ENCODE results near the gene KCNIP2.

KCNIP2 gene

DNA sequence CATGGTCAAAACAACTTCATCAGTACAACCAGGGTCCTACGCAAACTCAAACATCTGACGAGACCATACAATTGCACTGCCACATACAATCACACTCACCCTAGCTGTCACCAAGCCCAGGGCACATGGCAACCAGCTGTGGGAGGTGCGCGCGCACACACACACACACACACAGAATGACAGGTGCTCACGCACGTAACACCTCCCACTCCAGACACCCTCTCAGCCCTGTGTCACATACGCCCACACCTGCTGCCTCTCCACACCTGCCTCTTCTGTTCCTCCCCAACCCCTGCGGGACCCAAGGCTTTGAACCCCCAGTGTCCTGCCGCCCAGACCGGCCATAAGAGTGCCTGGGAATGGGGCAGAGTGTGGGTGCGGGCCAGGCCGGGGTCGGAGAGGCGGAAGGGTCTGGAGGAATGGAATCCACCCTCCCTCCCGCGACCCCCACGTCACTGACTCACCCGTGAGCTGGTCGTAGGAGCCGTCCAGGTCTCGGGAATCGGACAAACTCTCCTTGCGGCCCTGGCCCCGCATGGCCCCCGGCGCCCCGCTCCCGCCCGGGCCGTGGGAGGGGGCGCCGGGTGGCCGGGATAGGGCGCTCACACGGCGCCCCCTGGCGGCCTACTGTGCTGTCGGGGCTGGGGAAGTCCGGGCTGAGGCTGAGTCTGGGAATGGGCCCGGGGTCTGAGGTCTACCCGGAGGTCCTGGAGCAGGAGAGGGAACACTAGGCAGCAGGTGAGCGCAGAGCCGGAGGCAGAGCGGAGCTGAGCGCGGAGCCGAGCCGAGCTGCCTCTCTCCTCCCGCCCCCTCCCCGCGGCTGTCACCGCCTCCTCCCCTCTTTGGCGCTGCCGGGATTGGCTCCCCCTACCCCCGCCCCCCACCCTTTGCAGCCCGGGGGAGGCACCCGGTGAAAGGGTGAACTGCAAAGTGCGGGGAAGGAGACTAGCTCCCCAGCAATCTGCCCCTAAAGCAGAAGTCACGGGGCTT lies at the start of gene KCNIP2:
Gene KCNIP2, minus strand, starts transcription at position 769 of the 990 bp plus-strand sequence. Its CDS starts 232 bp downstream, at position 537.
- peak; percentile 77 for DNase-seq

DNA sequence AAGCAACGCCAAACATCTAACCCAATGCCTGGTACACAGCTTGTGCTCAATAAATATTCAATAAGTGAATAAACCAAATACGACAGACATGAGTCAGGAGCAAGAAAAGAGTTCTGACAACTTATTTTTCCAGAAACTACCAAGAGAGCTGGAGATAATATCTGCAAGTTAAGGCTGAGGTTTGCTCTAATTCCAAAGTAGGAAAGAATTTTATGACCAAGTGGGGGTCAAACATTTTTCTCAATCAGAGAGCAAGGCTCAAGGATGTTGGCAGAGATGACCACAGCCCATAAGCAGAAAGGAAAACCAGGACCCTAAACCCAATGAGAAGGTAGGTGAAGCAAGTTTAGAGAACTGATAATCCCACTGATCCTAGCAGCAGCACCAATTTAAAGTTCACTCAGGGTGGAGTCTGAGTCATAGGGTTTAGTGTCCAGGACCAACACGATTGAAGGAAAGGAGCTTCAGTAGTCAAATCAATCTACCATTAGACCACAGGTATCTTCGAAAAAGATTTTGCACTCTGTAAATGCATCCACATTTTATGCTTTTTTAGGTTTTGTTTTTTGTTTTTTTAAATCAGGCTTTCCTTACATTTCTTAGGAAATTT lies 49.3 kb upstream of the KCNIP2 start:
- DNase-seq: no peak

DNA sequence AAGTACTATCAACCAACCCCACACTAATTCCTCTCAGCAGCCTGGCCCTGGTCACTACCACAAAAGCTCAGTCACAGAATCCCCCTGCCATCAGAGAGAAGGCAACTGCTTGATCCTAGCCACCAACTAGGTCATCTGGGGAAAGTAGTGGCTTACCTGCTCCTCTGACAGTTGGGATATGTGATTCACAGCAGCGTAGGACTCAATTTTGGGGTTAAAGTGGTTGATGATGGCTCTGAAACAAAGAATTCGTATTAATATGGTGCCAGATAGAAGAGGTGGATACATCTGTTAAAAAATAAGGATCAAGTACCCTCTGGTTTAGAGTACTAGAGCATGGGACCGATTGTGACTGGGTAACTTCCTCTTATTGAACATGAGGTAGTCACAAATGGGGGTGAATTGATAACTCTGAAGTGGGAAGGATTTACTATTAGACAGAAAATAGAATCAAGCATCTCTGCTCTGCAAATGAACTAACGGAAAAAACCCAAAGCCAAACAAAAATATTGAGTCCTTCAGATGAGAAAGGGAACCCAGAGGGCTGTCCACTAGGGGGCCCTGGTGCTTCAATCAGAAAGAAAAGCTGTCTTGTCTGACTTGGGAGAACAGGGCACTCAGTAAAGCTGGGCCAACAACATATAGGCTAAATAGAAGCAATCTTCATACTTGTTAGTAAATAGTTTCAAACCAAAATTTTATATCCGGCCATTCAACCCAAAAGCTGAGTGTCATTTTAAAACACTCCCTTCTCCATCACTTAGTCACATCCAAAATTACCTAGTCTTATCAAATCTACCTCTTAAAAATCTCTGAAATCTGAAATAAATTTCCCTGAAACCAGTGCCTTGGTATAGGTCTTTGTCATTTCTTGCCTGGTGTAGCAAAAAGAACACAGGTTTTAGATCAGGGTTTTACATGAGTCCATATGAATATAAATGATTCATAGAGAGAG lies 45.9 kb upstream of the KCNIP2 start:
- peak; percentile 50 for DNase-seq

DNA sequence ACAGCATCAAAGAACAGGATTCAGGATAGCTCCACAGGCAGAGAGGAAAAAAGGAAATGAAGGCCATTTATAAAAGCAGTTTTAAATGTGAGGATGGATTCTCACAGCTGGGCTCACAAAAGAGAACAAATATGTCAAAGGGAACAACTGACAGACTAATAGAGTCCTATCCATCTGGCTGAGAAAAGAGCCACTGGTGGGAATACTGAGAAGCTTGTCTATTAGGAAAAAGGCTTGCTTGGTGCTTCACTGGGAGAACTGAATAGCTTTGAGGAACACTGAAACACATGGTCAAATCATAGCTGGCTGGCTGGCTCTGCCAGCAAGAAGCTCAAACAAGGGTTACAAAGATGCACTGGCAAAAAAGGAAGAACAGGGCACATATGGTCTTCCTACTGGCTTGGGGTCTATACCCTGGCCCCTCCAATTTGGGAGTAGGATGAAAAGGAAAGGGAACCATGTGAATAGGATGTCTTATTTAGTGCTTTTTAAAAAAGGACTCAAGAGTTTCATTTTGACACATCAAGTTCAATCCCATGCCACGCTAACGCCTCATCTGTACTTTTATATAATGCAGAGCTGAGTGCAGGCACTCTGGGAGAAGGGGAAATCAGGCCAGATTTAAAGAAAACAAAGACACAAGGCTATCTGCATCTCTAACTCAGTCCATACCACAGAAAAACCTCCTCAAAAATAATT lies 44.8 kb upstream of the KCNIP2 start:
- no peak for DNase-seq

DNA sequence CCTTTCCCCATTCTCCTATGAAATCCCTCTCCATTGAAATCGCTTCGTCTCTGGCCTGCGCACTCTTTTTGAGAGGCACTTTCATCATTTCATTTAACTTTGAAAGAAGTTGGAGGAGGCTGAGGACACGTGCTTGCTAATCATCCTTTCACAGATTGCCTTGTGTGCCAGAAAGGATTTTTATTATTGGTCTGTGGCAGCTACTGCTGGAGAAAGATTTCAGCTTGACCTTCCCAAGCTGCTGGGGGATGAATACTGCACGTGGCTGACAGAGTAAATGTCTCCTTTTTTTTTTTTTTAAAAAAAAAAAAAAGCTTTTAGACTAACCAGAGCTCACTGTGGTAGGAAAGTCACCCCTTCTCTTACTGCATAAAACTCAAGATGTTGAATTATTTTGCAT lies 44.2 kb upstream of the KCNIP2 start:
- no peak for DNase-seq

DNA sequence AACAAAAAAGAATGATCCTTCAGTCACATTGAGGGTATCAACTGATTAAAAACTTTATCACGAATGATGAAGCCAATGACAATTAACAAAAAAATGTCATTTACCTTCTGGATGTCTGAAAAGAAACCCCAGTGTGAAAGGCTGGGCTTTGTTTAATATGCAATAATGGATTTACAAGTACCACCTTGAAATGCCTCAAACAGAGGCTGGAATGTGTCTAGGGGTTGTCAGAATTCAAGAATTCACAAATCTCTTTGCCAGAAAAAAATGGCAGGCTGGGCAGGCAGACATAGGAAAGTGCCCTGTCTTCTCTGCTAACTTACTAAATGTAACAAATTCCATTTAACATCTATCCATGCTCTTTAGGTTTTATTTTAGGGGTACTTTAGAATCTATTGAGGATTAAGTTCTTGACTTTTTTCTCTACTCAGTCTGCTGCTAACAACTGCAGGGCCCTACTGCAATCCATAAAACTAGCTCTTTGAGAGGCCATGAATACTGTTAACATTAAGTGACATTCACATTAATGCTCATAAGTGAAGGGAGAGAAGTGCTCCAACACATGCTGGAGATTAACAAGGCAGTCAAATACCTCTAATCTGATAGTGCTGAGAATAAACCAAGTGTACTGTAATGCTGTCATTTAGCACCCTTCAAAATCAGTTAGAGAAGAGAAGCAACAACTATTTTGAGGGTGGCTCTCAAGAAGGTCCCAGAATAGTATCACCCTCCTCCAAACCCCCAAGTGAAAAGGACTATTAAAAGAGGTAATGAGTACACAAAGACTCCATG lies 43.1 kb upstream of the KCNIP2 start:
- DNase-seq: no peak

DNA sequence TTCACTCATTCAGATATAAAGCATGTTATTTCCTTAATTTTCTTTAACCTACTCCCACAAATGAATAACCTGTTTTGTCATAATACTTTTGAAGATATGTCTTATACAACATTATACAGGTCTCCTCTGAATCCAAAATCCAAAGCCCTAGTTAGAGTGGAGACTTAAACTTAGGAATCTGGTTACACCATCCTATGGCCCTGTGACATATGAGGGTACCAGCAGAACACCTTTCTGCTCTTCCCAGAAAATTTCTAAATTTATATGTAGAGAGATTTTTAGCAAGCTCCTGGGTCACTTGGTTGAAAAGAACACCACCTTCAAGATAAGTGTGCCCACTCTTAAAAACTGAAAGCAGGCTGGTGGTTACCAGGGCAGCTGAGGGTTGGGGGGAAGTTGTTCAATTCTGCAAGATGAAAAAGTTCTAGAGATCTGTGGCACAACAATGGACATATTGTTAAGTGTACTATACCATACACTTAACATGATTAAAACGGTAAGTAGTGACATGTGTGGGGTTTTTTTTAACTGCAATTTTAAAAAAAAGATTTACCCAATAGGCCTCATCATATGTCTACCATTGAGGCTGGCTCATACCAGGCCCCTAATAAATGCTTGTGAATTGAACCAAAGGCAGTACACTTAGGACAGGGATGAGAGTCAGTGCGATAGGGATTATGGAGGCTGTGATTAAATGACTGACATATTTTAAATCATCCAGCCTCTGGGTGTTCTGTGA lies 37.6 kb upstream of the KCNIP2 start:
- DNase-seq: no peak

DNA sequence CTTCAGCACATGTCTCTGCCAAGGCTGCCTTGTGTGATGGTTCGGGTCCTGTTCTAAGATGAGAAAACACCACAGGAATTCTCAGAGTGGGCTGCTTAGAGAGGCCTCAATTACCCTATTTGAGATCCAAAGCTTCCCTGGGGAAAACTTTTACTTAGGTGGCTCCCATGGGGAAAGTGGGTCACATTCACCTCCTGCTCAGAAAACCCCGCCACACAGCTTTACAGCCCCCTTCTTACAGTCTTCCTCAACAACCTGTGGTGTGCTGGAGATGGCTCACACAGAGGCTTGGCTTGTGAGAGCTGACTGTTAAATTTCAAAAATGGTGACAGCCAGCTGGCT lies 36.6 kb upstream of the KCNIP2 start:
- DNase-seq: no peak

DNA sequence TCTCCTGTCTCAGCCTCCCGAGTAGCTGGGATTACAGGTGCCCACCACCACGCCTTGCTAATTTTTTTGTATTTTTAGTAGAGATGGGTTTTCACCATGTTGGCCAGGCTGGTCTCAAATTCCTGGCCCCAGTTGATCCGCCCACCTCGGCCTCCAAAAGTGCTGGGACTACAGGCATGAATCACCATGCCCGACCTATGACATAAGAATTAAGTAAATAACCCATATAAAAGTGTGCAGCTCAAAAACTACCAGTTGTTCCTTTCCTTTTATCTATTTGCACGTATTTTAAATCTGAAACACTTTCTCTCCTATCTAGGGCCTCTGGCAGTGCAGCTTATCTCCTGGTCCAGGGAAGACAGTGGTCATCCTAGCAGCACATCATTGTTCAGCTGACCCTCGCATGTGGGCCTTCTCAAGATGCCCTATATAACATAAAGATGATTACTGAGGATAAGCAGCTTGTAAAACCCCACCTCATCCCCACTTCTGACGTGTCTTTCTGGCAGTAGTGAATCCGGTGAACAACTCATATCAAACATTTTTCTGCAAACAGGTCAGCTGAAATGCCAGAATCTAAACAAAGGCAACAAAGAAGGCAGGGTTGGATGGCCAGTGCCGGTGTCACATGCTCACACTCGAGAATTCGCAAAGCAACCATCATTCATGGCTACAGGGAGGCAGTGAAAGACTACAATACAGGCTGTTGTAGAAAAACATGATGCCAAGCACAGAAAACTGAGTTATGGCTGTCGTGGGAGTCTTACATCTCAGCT lies 36.0 kb upstream of the KCNIP2 start:
- no peak for DNase-seq

DNA sequence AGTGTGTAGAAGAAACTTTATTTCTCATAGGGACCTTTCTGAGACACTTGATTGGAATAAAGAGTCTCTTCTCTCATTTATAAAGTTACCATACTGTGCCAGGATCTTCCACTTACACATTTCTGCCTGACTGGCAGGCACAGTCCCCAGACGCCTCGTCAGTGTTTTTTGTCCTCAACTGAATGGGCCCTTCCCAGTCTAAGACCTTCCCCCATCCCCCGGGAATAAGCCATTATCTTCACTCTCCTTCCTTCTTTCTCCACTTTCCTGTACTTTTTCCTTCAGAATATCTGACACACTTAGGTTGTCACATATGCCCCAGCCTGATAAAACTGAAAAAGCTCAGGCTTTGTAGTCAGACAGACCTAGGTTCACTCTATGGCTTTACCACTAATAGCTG lies 35.3 kb upstream of the KCNIP2 start:
- DNase-seq: no peak

DNA sequence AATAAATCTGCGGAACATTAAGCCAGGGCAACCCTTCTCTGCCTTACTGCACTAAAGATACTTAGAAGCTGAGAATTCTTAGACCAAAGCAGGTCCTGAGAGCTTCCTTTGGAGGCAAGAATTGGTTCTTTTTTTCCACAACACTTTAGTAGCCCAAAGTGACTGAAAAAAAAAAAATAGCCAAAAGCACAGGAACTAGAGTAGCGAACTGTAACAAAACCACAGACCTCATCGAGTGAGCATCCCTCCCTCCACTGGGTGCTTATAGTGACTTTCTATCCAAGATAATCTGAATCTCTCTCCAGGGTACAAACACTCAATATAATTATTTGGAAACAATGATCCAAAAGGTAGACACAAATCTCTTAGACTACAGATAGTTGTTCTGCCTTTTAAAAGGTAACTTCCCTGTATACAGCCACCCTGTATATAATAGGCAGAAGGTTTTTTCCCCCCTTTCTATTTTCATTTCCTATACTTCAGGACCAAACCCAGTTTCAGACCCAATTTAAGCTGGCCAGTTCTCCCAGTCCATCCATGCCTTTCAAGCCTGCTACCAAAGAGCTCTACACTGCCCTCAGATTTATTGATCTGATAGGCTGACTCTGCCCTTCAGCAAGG lies 31.6 kb upstream of the KCNIP2 start:
- DNase-seq: no peak

DNA sequence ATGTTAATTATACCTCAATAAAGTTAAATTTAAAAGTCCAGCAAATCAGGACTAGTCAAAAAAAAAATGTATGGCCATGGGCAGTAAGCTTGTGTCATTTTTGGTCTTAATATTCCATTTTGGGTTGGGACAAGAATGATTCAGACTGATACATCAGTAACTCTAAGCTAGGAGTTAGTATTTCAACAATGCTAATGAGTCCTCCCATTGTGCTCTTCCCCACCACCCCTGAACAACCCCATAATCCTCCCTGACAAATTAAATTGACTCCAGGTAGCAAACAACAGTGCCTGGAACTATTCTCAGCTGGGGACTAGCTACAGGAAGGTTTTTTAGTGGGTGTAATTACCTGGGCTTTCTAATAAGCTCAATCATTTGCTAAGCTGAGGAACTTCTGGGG lies 30.7 kb upstream of the KCNIP2 start:
- no peak for DNase-seq

DNA sequence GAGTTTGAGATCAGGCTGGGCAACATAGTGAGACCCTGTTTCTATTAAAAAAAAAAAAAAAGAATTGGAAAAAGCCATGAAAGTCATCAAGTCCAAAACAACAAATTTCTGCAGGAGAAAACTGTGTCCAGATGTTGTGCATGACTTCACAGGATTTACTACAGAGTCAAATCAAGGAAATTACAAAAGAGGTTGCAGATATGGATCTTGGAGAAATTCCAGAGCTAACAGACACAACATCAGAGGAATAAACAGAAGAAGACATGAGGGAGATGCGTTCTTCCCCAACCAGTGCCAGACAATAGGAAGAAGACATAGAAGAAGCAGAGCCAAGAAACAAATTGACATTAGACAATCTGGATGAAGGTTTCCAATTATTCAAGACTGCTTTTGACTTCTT lies 24.3 kb upstream of the KCNIP2 start:
- DNase-seq: no peak

DNA sequence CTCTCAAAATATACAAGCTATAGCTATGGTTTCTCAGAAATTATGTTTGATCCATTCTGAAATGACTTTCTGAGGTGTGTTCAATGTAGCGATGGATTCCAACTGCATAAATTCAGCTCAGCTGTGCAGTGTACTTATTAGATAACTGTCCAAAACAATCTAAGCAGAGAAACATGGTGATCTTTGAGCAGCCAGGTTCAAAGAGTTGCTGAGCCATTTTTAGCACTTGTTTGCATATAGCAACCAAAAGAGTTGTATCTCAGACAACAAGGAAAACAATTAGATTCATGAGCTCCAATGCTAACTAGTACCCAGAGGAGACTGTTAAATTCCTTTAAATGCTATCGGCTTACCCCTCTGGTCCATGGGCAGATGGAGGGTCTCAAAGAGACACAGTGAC lies 15.9 kb upstream of the KCNIP2 start:
- no peak for DNase-seq

DNA sequence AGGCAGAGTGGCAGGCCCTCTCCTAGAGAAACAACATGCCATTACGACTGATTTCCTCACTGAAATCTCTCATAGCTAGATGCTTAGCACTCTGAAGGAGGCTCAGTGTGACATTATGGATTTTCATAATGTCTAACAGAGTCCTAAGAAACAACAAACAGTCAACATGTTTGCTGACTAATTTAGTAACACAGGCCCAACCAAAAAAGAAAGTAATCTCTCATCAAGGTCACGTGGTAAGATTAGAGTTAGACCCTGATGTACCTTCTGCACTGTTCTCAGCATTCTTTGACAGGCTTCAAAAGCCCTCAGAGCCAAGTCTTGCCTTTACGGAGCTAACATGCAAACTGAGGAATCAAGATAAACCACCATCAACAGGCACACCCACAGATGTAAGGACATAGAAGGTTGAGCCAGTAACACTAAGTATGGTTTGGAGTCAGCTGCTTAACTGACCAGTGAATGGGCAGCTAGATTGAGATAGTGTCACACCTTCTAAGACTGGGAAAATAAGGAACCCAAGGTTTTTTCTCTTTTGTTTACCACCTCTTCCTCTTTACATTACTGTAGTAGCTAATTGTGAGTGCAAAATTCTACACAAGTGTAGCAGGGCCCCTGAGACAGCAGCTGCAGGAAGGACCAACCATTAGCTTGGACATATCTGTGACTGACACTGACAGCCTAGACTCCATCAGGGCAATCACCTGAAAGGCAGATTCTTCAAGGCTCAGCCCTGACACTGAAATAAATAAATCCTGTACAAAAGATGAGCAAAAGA lies 15.3 kb upstream of the KCNIP2 start:
- no peak for DNase-seq

DNA sequence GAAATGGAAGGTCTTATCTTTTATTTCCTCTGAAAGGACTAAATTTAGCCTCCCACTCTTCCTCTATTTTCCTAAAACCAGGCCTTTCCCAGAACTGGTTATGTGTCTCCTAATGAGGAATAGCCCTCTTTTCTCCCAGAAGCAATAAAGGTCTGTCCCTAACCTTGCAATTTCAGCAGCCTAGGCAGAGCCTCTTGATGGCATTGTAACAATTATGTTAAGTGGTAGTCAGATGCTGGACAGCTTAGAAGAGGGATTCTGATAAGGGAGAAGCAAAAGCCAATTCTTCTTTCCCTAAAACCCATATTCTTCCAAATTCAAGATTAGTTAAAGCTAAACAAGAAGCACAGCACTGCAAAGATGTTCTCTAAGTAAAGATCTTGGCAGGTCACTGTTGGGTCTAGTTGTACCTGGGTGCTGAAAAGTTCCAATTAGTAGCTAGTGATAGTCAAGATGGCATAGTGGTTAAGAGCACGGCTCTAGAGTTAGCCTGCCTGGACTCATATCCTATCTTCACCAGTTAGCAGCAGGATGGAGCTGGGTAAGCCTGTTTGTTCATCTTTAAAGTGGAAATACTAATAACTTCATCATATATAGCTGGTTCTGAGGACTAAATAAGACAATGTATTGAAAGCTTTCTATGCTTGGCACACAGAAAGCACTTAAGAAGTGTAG lies 14.3 kb upstream of the KCNIP2 start:
- no peak for DNase-seq

DNA sequence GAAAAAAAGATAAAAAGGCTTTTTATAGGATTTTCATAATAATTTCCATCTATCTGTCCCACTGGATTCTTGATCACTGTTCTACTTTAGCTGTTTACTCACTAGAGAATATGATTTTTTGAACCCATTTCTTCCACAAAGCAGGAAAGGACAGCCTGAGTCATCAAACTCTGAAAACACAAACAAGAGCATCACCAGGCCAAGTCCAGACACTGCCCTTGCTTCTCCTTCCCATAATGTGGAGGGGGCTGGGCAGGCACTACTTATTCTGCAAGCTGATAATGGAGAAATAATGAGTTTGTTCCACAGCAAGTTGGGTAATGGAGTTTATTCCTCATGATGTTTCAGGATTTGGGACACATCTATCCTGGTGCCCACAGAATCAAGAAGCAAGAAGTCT lies 13.0 kb upstream of the KCNIP2 start:
- DNase-seq: no peak

DNA sequence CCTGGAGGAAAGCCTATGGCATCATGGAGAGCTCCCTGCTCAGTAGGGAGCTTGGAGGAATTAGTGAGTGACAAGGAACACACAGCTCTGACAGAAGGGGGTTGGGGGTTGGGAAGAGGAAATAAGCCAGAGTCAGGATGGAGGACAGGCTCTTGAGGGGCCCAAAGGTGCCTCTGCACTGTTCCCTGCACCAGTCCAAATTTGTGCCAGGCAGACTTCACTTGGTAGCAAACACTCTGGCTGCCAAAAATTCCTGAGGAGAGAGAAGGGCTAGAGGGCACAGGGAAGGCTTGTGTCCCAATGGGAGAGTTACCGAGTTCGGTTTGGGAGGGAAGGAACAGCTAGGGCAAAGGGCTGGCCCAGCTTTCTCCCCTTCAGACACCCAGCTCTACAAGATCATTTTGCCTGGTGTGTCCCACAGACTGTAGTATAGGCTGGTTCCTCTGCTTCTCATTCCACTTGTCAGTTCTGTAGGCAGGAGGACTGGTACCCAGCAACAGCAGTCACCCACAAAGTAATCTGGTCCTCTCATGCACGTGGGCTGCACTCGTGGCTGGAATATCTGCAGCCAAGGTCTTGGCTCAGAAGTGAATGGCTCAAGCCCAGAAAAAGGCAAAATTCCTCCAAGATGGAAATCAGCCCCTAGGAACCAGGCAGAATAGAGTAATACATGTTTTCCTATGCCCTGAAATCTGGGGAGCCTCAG lies 8.0 kb upstream of the KCNIP2 start:
- DNase-seq: no peak

Measured in 8988T (cell line).